Loucy (cell line): ENCODE results near the gene LRRC46.
A peak's percentile ranks its signal among the peaks of the same experiment; 100 is the strongest.

Experiments used
- H2AFZ ChIP-seq: fragments of 200-600 bp; sonication (generic); 2 replicates; pipeline ENCODE4 v1.6.0; 2016; ENCODE audit warnings: antibody characterized with exemption, mild to moderate bottlenecking, low read length, moderate library complexity
- H3F3A ChIP-seq: fragments of 200-600 bp; 2 replicates; pipeline ENCODE4 v1.6.0; 2016; ENCODE audit warnings: antibody characterized with exemption, low read depth, mild to moderate bottlenecking
- H3K27me3 ChIP-seq: fragments of 200-600 bp; sonication (generic); 2 replicates; pipeline ENCODE4 v1.6.1; 2014; ENCODE audit warnings: low read length, mild to moderate bottlenecking; ENCODE audit not compliant: insufficient read depth, poor library complexity, severe bottlenecking
- H3K36me3 ChIP-seq: fragments of 200-600 bp; sonication (generic); 2 replicates; pipeline ENCODE4 v1.6.1; 2016; ENCODE audit warnings: low read length; ENCODE audit not compliant: insufficient read depth
- H3K4me1 ChIP-seq: fragments of 200-600 bp; sonication (generic); 2 replicates; pipeline ENCODE4 v1.5.1; 2014; ENCODE audit warnings: low read length, mild to moderate bottlenecking; ENCODE audit not compliant: insufficient read depth, poor library complexity, severe bottlenecking
- H3K4me2 ChIP-seq: fragments of 200-600 bp; sonication (generic); 2 replicates; pipeline ENCODE4 v1.6.0; 2014; ENCODE audit warnings: antibody characterized with exemption, low read length, low read depth, mild to moderate bottlenecking; ENCODE audit not compliant: poor library complexity, severe bottlenecking
- H3K4me3 ChIP-seq: fragments of 200-600 bp; sonication (generic); 2 replicates; pipeline ENCODE4 v1.5.1; 2014; ENCODE audit warnings: low read length, mild to moderate bottlenecking, mixed read lengths; ENCODE audit not compliant: poor library complexity, severe bottlenecking
- H3K79me2 ChIP-seq: fragments of 200-600 bp; sonication (generic); 2 replicates; pipeline ENCODE4 v1.6.1; 2014; ENCODE audit warnings: low read length; ENCODE audit not compliant: insufficient read depth
- H3K9ac ChIP-seq: fragments of 200-600 bp; sonication (generic); 2 replicates; pipeline ENCODE4 v1.6.0; 2014; ENCODE audit warnings: mild to moderate bottlenecking, low read depth, low read length, moderate library complexity; ENCODE audit not compliant: poor library complexity, severe bottlenecking
- H3K9me2 ChIP-seq: fragments of 200-600 bp; sonication (generic); replicated peaks from 2 replicates; pipeline ENCODE4 v1.6.1; 2016; ENCODE audit warnings: low read depth, low read length, mixed read lengths
- H3K9me3 ChIP-seq: fragments of 200-600 bp; sonication (generic); 2 replicates; pipeline ENCODE4 v1.6.1; 2014; ENCODE audit warnings: mild to moderate bottlenecking, antibody characterized with exemption, low read length, low read depth; ENCODE audit not compliant: insufficient read depth
- H4K20me1 ChIP-seq: fragments of 200-600 bp; sonication (generic); 2 replicates; pipeline ENCODE4 v1.6.0; 2014; ENCODE audit warnings: antibody characterized with exemption, low read length, mild to moderate bottlenecking; ENCODE audit not compliant: insufficient read depth, poor library complexity, severe bottlenecking
- CTCF ChIP-seq: fragments of 200-600 bp; sonication (generic); conservative IDR thresholded peaks from 2 replicates; pipeline ENCODE4 v1.5.1; 2014; ENCODE audit warnings: mild to moderate bottlenecking, antibody characterized with exemption, low read length
- EZH2phosphoT487 ChIP-seq: fragments of 200-600 bp; IDR thresholded peaks from 2 replicates; pipeline ENCODE4 v1.6.1; 2018; ENCODE audit warnings: antibody characterized with exemption, mild to moderate bottlenecking, moderate library complexity, borderline replicate concordance

Gene LRRC46

GRCh38 chr17:47836601-47837000 lies 5.1 kb downstream of the LRRC46 start:
- no peaks in the 10 kb centered on the region for H3K27me3 ChIP-seq
- H2AFZ ChIP-seq, result no peak overlapping the region
- no peak overlapping the region for H3K4me2 ChIP-seq
- H3K4me1 ChIP-seq, result peaks cover 33% of the 10 kb centered on the region
- H3K9me3 ChIP-seq, result no peaks in the 10 kb centered on the region
- H3K36me3 ChIP-seq, result no peaks in the 10 kb centered on the region
- H4K20me1 ChIP-seq, result no peaks in the 10 kb centered on the region
- no peaks in the 10 kb centered on the region for H3K9me2 ChIP-seq
- peaks cover 19% of the 10 kb centered on the region for H3K79me2 ChIP-seq
- H3K4me3 ChIP-seq, result no peak overlapping the region
- TF ChIP-seq CTCF (no peak), EZH2phosphoT487 (no peak)
- no peaks in the 10 kb centered on the region for H3F3A ChIP-seq
- H3K9ac ChIP-seq, result no peak overlapping the region

- Histone ChIP-seq H3K4me3 (no peak overlapping the region), H2AFZ (no peak overlapping the region)
Observed at GRCh38 chr17:47837401-47838039, 6.0 kb downstream of the LRRC46 start.

GRCh38 chr17:47838636-47839035 lies 7.2 kb downstream of the LRRC46 start:
- Histone ChIP-seq H3K27me3 (no peaks in the 10 kb centered on the region), H3K4me3 (no peak overlapping the region), H3K9me2 (no peaks in the 10 kb centered on the region), H3K9ac (no peak overlapping the region), H4K20me1 (no peaks in the 10 kb centered on the region), H2AFZ (no peak overlapping the region), H3K79me2 (peaks cover 19% of the 10 kb centered on the region), H3K4me1 (peaks cover 36% of the 10 kb centered on the region), H3K9me3 (no peaks in the 10 kb centered on the region), H3K4me2 (peak overlapping the region; percentile 91), H3F3A (no peaks in the 10 kb centered on the region), H3K36me3 (no peaks in the 10 kb centered on the region)
- TF ChIP-seq CTCF, result no peak
- no peak for TF ChIP-seq EZH2phosphoT487

More at GRCh38 chr17:47837401-47838039, 6.0 kb downstream of the LRRC46 start:
- no peaks in the 10 kb centered on the region for H3K9me3 ChIP-seq
- H3K4me1 ChIP-seq, result peaks cover 32% of the 10 kb centered on the region
- no peaks in the 10 kb centered on the region for H3K9me2 ChIP-seq
- H3K4me2 ChIP-seq, result no peak overlapping the region
- no peaks in the 10 kb centered on the region for H3K36me3 ChIP-seq
- no peaks in the 10 kb centered on the region for H3K27me3 ChIP-seq
- H3F3A ChIP-seq, result no peaks in the 10 kb centered on the region
- no peak for TF ChIP-seq EZH2phosphoT487
- no peak for TF ChIP-seq CTCF
- H4K20me1 ChIP-seq, result no peaks in the 10 kb centered on the region
- H3K9ac ChIP-seq, result no peak overlapping the region
- peaks cover 19% of the 10 kb centered on the region for H3K79me2 ChIP-seq
